WERI-Rb-1 (cell line): ENCODE results near the gene ITPR3.

ENCODE experiments used
- DNase-seq: peaks from one replicate; pipeline ENCODE4 v3.0.0-alpha.2; 2020
- H3K27ac ChIP-seq: fragments of 250-450 bp; sonication (Bioruptor Pico); 2 replicates; pipeline ENCODE4 v1.5.1; 2020; ENCODE audit warnings: mild to moderate bottlenecking, moderate library complexity
- H3K27me3 ChIP-seq: fragments of 250-450 bp; sonication (Bioruptor Pico); 2 replicates; pipeline ENCODE4 v1.5.1; 2021; ENCODE audit warnings: mild to moderate bottlenecking, low read depth, moderate library complexity; ENCODE audit not compliant: insufficient read depth, severe bottlenecking
- H3K36me3 ChIP-seq: fragments of 250-450 bp; sonication (Bioruptor Pico); 2 replicates; pipeline ENCODE4 v1.5.1; 2020; ENCODE audit warnings: mild to moderate bottlenecking, moderate library complexity
- H3K4me3 ChIP-seq: 2 replicates; pipeline ENCODE4 v1.5.1; 2011; ENCODE audit warnings: low read depth, mild to moderate bottlenecking, control low read depth, low read length
- H3K9me3 ChIP-seq: fragments of 250-450 bp; sonication (Bioruptor Pico); 2 replicates; pipeline ENCODE4 v1.5.1; 2021; ENCODE audit warnings: mild to moderate bottlenecking, moderate library complexity; ENCODE audit not compliant: severe bottlenecking
- TF ChIP-seq, protein P1 (sequence below): IDR thresholded peaks from 2 replicates; pipeline ENCODE4 v1.5.1; 2011; ENCODE audit warnings: low read depth, mild to moderate bottlenecking, control low read depth, inconsistent platforms, low read length

ITPR3 gene

DNA sequence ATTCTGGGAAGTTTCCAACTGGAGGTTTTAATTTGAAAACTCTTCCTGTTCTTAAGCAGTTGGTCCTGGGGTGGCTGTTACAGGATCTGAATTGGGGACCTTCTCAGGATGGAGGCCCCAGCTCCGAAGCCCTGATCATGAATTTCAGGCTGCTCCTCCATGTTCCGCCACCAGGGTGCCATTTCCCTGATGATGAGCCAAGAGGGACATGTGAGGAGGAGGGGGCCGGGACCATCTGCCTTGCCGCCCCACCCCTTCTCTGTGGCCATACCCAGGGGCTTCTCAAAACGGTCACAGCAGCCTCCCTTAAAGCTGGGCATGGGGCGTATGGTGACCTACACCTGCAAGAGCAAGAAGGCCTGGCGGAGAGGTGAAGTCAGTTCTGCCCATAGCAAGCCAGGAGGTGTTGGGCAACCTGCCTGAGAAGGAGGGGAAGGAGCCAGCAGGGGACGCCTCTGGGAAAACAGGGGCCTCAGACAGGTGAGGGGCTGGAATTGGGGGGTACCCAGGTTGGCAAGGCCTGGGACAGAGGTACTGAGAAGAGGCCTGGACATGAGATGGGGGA lies 37.4 kb upstream of the ITPR3 start:
- Histone ChIP-seq H3K4me3 (no peak overlapping the region), H3K27me3 (no peaks in the 10 kb centered on the region), H3K9me3 (no peaks in the 10 kb centered on the region), H3K27ac (peak overlapping the region; percentile 39), H3K36me3 (no peaks in the 10 kb centered on the region)
- TF ChIP-seq, protein P1, sequence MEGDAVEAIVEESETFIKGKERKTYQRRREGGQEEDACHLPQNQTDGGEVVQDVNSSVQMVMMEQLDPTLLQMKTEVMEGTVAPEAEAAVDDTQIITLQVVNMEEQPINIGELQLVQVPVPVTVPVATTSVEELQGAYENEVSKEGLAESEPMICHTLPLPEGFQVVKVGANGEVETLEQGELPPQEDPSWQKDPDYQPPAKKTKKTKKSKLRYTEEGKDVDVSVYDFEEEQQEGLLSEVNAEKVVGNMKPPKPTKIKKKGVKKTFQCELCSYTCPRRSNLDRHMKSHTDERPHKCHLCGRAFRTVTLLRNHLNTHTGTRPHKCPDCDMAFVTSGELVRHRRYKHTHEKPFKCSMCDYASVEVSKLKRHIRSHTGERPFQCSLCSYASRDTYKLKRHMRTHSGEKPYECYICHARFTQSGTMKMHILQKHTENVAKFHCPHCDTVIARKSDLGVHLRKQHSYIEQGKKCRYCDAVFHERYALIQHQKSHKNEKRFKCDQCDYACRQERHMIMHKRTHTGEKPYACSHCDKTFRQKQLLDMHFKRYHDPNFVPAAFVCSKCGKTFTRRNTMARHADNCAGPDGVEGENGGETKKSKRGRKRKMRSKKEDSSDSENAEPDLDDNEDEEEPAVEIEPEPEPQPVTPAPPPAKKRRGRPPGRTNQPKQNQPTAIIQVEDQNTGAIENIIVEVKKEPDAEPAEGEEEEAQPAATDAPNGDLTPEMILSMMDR: peak; percentile 72
- peak; percentile 90 for DNase-seq

DNA sequence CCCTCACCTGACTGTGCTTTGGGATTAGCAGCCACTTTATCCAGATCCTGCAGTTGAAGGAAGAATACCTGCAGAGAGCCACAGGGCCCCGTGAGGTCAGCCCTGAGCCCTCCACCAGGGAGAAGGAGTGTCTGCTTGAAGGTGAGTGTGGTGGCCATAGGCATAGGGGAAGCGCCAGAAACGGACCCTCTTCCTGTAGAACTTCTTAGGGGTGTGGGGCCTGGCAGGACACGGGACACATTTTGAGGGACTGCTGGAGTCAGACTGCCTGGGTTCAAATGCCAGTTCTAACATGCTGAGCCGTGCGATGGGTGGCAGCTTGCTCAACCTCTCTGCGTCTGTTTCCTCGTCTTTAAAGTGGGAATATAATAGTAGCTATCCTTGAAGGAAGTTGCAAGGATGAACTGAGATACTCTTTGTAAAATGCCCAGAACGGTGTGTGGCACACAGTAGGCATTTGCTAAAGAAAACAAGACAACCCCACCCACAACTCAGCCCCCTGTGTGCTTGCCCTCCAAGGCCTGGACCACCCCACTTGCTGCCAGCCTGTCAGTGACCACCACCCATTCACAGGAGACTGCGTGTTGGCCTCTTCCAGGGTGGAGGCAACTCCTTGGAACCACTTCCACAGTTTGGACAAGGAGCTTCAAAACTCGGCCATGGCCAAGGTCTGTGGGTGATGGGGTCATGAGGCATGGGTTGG lies 36.3 kb upstream of the ITPR3 start:
- H3K9me3 ChIP-seq: no peaks in the 10 kb centered on the region
- H3K4me3 ChIP-seq: no peak overlapping the region
- peak; percentile 54 for DNase-seq
- H3K27ac ChIP-seq: peak overlapping the region; percentile 39; the same call in 1 of the 2 replicates
- no peaks in the 10 kb centered on the region for H3K27me3 ChIP-seq
- TF ChIP-seq, protein P1: no peak
- no peaks in the 10 kb centered on the region for H3K36me3 ChIP-seq

DNA sequence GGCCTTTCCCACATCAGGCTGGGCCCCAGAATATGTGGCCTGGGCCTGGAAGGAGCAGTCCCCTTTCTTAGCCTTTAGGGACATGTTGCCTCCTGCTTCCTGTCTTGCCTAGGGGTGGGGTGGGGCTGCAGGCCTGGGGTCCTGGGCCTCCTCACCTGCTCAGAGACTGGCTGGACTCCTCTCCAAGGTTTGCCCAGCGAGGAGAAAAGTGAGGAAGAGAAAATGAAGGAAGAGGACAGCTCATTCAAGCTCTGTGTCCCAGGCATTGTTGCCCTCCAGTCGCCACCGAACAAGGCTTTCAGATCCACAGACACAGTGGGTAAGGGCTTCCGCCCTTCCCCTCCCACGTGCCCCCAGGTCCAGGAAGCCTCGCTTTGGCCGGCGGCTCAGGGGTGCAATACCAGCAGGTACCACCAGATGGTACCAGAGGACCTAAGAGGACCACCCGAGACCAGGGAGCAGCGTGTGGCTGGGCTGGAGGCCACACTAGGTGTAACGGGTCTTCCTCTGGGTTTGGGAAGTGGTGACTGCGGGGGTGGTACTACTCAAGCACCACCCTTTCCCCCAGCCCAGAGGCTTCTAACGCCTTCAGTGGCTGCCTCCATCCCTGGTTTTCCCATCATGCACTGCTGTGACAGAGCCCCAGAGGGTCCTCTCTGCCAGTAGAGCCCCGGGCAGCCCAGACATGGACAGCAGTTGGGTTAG lies 35.6 kb upstream of the ITPR3 start:
- peak; percentile 95 for DNase-seq
- no peak overlapping the region for H3K27ac ChIP-seq
- H3K4me3 ChIP-seq: no peak overlapping the region
- TF ChIP-seq, protein P1: peak; percentile 99
- no peaks in the 10 kb centered on the region for H3K27me3 ChIP-seq
- no peaks in the 10 kb centered on the region for H3K9me3 ChIP-seq
- no peaks in the 10 kb centered on the region for H3K36me3 ChIP-seq

DNA sequence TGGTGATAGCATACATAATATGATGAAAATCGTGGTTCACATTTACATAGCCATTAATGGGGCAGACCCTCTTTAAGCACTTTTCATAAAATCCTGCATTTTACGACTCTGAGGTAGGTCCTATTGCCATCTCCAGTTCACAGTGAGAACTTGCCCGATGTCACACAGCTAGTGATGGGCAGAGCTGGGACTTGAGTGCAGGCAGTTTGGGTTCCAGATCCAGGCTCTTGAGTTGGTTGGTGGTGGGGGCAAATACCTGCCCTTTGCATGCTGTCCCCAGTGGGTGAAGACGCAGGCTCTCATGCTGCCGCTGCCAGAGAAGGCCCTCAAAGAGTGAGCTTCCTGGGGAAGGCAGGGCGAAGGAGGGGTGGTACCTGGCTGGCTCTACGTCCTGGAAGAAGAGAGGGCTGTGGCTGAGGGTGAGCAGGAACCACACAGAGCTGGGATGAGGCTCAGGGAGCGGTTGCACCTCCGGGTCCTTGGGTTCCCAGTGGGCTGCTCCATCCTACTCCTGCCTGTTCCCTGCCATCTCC lies 34.9 kb upstream of the ITPR3 start:
- H3K4me3 ChIP-seq: no peak overlapping the region
- TF ChIP-seq, protein P1: no peak
- no peak for DNase-seq
- no peaks in the 10 kb centered on the region for H3K9me3 ChIP-seq
- no peaks in the 10 kb centered on the region for H3K36me3 ChIP-seq
- H3K27ac ChIP-seq: no peak overlapping the region
- H3K27me3 ChIP-seq: no peaks in the 10 kb centered on the region

DNA sequence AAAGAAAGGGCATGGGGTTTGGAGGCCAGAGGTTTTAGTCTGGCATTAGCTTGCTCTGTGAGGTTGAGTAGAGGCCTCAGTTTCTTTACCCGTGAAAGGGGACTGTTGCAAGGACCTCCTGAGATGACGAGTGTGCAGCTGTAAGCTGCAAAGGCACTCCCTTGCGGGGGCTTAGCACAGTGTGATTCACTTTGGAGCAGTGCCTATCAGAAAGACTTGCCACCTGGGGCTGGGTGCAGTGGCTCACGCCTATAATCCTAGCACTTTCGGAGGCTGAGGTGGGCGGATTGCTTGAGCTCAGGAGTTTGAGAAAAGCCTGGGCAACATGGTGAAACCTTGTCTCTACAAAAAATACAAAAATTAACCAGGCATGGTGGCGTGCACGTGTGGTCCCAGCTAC lies 33.6 kb upstream of the ITPR3 start:
- H3K4me3 ChIP-seq: no peak overlapping the region
- no peaks in the 10 kb centered on the region for H3K36me3 ChIP-seq
- H3K9me3 ChIP-seq: no peaks in the 10 kb centered on the region
- H3K27me3 ChIP-seq: no peaks in the 10 kb centered on the region
- DNase-seq: no peak
- TF ChIP-seq, protein P1: no peak
- H3K27ac ChIP-seq: no peak overlapping the region
